A673 (cell line): ENCODE data around the gene SNRPA1. TPM values are rescaled to one million over a fixed set of nuclear protein-coding genes. Genes with fewer than 3 reads are reported as not detected.

Experiments used
- BruUV-seq: library from RNA; stranded (reverse); fragments of 400-500 nt; replicated peaks from 2 replicates; lab custom pipeline; 2021; lab: Mats Ljungman, UMichigan
- CTCF ChIA-PET: fragments of 300-600 bp; sonication (Branson Sonifier 250); formaldehyde crosslinking; loops from one replicate; lab custom pipeline; 2022; ENCODE audit warnings: antibody characterized with exemption; lab: Charles Lee
- POLR2A ChIA-PET: fragments of 300-600 bp; sonication (Branson Sonifier 250); formaldehyde crosslinking; loops from one replicate; lab custom pipeline; 2022; ENCODE audit warnings: antibody characterized with exemption; ENCODE audit not compliant: low non-redundant PET; lab: Charles Lee
- DNase-seq: peaks from one replicate; pipeline ENCODE4 v3.0.0-alpha.2; 2015; ENCODE audit warnings: low spot score
- H3K27ac ChIP-seq: fragments of 200-600 bp; sonication (generic); 2 replicates; pipeline ENCODE4 v1.5.1; 2016; ENCODE audit warnings: mixed run types, low read depth, mild to moderate bottlenecking, mixed read lengths, antibody characterized with exemption, low read length; ENCODE audit not compliant: poor library complexity, severe bottlenecking
- H3K27me3 ChIP-seq: fragments of 200-600 bp; sonication (generic); replicated peaks from 2 replicates; pipeline ENCODE4 v1.6.1; 2017; ENCODE audit warnings: mixed run types, low read depth, mild to moderate bottlenecking, mixed read lengths, antibody characterized with exemption, low read length; ENCODE audit not compliant: insufficient read depth, poor library complexity
- H3K36me3 ChIP-seq: fragments of 200-600 bp; sonication (generic); 2 replicates; pipeline ENCODE4 v1.6.1; 2016; ENCODE audit warnings: mixed run types, mild to moderate bottlenecking, mixed read lengths, antibody characterized with exemption, low read length; ENCODE audit not compliant: insufficient read depth, poor library complexity, severe bottlenecking
- H3K4me1 ChIP-seq: fragments of 200-600 bp; sonication (generic); 2 replicates; pipeline ENCODE4 v1.6.1; 2017; ENCODE audit warnings: mixed run types, mild to moderate bottlenecking, mixed read lengths, antibody characterized with exemption, low read length; ENCODE audit not compliant: insufficient read depth, poor library complexity, severe bottlenecking
- H3K4me3 ChIP-seq: fragments of 200-600 bp; sonication (generic); 2 replicates; pipeline ENCODE4 v1.5.1; 2016; ENCODE audit warnings: low read depth, mixed run types, mild to moderate bottlenecking, mixed read lengths, low read length; ENCODE audit not compliant: poor library complexity, severe bottlenecking
- H3K9me3 ChIP-seq: fragments of 200-600 bp; sonication (generic); 2 replicates; pipeline ENCODE4 v1.6.1; 2016; ENCODE audit warnings: mixed run types, low read depth, mild to moderate bottlenecking, mixed read lengths, antibody characterized with exemption, low read length; ENCODE audit not compliant: poor library complexity, severe bottlenecking
- EZH2 ChIP-seq: fragments of 200-600 bp; sonication (generic); IDR thresholded peaks from 2 replicates; pipeline ENCODE4 v1.6.1; 2017; ENCODE audit warnings: borderline replicate concordance, low read depth, mild to moderate bottlenecking, mixed read lengths, antibody characterized with exemption, low read length; ENCODE audit not compliant: poor library complexity, severe bottlenecking
- intact Hi-C: fragments of 100-400 bp; cut with micrococcal nuclease; formaldehyde crosslinking; loops from one replicate; pipeline ENCODE4 v1.10.0; 2022; ENCODE audit not compliant: unreplicated experiment
- total RNA-seq: library from RNA; stranded (reverse); gene quantifications from 2 replicates; pipeline ENCODE4 v1.2.3, GENCODE V29; 2021
- TF ChIP-seq, protein P1 (sequence below): fragments of 300-800, 200-600 bp; sonication (generic); conservative IDR thresholded peaks from 2 replicates; pipeline ENCODE4 v1.5.1; 2017; ENCODE audit warnings: low read depth, mild to moderate bottlenecking, antibody characterized with exemption, low read length, moderate library complexity, mixed read lengths

SNRPA1 gene
- total RNA-seq, 1 experiment from 2014 or later, result 206 TPM

DNA sequence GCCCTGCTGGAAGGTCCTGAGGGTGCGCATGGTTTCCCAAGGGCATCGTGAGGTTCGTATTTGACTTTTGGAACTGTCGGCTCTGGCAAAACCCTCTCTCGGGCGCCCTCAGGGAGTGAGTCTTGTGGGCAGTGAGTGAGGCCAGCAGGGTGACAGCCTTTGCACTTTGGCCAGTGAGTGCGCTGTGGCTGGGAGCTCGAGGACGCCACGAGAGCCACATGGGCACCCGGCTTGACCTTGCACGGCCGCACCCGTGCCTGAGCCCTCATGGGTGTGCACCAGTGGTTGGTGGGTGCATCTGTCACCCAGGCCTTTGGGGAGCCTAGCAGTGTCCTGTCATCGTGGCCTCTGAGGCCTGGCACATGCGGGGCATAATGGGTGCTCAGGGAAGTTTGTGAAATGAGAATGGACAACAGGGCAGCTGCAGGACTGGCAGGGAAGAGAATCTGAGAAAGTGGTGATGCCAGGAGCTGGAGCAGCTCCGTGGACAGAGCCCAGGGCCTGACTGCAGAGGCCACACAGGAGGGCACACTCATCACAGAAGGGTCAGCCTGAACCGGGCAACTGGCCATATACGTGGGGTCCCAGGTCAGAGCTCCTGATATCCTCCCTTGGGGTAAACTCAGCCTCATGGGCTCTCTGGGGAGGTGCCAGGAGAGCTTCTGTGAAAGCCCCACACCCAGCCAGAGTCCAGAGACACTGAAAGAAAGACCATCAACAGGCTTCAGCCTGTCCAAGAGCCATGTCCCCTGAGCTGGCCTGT lies 30.4 kb upstream of the SNRPA1 start:
- intact Hi-C loops, result no loop called here
- BruUV-seq, result no TSS peak
- no peak for TF ChIP-seq EZH2
- TF ChIP-seq, protein P1, sequence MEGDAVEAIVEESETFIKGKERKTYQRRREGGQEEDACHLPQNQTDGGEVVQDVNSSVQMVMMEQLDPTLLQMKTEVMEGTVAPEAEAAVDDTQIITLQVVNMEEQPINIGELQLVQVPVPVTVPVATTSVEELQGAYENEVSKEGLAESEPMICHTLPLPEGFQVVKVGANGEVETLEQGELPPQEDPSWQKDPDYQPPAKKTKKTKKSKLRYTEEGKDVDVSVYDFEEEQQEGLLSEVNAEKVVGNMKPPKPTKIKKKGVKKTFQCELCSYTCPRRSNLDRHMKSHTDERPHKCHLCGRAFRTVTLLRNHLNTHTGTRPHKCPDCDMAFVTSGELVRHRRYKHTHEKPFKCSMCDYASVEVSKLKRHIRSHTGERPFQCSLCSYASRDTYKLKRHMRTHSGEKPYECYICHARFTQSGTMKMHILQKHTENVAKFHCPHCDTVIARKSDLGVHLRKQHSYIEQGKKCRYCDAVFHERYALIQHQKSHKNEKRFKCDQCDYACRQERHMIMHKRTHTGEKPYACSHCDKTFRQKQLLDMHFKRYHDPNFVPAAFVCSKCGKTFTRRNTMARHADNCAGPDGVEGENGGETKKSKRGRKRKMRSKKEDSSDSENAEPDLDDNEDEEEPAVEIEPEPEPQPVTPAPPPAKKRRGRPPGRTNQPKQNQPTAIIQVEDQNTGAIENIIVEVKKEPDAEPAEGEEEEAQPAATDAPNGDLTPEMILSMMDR, result no peak
- Histone ChIP-seq H3K4me3 (no peak overlapping the region), H3K27me3 (peaks cover 2% of the 10 kb centered on the region), H3K27ac (no peak overlapping the region), H3K36me3 (no peaks in the 10 kb centered on the region), H3K4me1 (peaks cover 1% of the 10 kb centered on the region), H3K9me3 (no peaks in the 10 kb centered on the region)
- no peak for DNase-seq
- ChIA-PET POLR2A (no interaction called here), CTCF (no interaction called here)

DNA sequence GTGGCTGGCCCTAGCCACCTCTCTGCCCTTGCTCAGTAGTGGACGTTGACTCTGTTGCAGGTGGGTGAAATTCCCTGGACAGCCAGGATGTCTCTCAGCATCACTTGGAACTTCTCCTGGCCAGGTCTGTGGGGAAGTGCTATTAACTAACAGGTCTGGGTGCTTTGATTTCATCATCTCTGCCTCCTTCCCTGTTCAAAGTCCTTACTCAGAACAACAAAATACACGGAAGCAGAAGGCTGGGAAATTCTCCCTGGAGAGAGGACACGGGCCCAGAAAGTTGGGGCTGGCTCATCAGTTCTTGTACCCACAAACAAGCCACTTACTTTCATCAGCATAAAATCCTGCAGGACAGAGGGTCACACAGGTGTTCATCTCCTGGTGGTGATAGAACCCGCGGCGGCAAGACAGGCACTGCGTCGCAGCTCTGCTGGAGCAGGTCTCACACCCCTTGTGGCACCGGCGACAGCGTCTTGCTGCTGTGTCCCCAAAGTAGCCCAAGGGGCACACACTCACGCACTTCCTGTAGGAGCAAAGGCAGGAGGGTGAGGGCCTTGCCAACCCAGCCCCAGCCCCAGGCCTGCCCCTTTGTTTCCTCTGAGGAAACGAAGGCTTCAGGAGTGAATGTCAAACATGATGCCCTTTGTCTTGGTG lies 29.6 kb upstream of the SNRPA1 start:
- Histone ChIP-seq H3K36me3 (no peaks in the 10 kb centered on the region), H3K27ac (no peak overlapping the region), H3K9me3 (no peaks in the 10 kb centered on the region), H3K4me1 (peaks cover 6% of the 10 kb centered on the region), H3K4me3 (no peak overlapping the region), H3K27me3 (no peaks in the 10 kb centered on the region)
- no TSS peak for BruUV-seq
- ChIA-PET CTCF (no interaction called here), POLR2A (no interaction called here)
- TF ChIP-seq, protein P1, result no peak
- intact Hi-C loops, result no loop called here
- DNase-seq, result no peak

DNA sequence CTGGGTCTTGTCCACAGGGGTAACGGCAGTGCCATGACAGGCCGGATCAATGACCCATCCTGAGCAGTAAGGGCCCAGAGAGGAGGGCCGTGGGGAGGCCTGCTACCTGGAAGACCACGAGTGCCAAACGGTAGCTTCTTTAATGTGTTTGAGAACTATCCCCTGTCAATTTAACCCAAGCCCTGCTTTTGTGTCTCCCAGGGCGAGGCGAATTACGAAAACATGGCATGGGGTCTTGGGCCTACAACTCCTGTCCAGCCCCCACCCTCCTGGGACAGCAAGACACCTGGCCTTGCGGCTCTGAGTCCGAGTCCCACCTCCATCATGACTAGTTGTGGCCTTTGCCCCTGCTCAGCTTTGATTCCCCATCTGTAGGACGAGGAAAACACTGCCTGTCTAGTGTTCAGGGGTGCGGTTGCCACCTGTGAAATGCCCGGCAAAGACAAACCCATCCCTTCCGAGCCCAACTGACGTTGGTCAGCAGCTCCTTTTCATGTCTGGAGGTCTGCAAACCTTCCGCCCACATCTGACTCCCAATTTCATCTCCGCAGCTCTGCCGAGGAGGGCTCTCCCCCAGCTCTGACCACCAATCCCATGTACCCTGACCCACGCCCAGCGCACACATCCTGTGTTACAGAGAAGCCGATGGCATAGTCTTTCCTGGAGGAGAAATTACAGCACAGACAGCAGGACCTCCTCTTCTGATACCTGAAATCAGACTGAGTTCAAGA lies 28.9 kb upstream of the SNRPA1 start:
- no TSS peak for BruUV-seq
- no peak for TF ChIP-seq EZH2
- TF ChIP-seq, protein P1, result no peak
- ChIA-PET CTCF (no interaction called here), POLR2A (no interaction called here)
- H3K27ac ChIP-seq, result no peak overlapping the region
- no peaks in the 10 kb centered on the region for H3K27me3 ChIP-seq
- no peak for DNase-seq
- no peak overlapping the region for H3K4me3 ChIP-seq
- H3K36me3 ChIP-seq, result no peaks in the 10 kb centered on the region
- peaks cover 6% of the 10 kb centered on the region for H3K4me1 ChIP-seq
- intact Hi-C loops, result no loop called here
- H3K9me3 ChIP-seq, result no peaks in the 10 kb centered on the region
